ENCODE data around the gene MACROD2.

DNA sequence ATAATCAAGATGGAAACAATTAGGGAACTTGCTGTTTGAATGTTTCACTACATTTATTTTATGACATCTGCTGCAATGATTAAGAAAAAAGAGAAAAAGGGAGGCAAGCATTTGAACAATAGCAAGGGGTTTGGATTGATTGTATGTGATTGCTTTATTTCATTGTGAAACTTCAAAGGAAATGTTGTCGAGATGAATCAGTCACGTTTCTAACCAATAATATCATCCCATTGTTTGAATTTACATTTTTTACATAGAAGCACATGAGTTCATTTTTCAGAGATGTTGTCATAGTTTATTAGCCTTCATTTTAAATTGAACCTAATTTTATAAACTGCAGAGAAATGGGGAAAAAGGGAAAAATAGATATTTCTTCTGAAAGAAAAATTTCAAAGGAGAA, 2006.0 kb downstream of the MACROD2 start:
- no peak for TF ChIP-seq POLR2AphosphoS5 (IDR thresholded peaks at IDR 0.05)
- TF ChIP-seq, protein P1, sequence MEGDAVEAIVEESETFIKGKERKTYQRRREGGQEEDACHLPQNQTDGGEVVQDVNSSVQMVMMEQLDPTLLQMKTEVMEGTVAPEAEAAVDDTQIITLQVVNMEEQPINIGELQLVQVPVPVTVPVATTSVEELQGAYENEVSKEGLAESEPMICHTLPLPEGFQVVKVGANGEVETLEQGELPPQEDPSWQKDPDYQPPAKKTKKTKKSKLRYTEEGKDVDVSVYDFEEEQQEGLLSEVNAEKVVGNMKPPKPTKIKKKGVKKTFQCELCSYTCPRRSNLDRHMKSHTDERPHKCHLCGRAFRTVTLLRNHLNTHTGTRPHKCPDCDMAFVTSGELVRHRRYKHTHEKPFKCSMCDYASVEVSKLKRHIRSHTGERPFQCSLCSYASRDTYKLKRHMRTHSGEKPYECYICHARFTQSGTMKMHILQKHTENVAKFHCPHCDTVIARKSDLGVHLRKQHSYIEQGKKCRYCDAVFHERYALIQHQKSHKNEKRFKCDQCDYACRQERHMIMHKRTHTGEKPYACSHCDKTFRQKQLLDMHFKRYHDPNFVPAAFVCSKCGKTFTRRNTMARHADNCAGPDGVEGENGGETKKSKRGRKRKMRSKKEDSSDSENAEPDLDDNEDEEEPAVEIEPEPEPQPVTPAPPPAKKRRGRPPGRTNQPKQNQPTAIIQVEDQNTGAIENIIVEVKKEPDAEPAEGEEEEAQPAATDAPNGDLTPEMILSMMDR (IDR thresholded peaks at IDR 0.05), result no peak
